Caco-2 (cell line): ENCODE results near the gene LCOR. TPM values are rescaled to one million over a fixed set of nuclear protein-coding genes. Genes with fewer than 3 reads are reported as not detected.

Experiments
- BruUV-seq: library from RNA; stranded (reverse); fragments of 400-500 nt; replicated peaks from 2 replicates; lab custom pipeline; 2021; lab: Mats Ljungman, UMichigan
- CTCF ChIA-PET: fragments of 300-600 bp; sonication (Branson Sonifier 250); formaldehyde crosslinking; loops from one replicate; lab custom pipeline; 2022; ENCODE audit warnings: antibody characterized with exemption; lab: Charles Lee
- POLR2A ChIA-PET: fragments of 300-600 bp; sonication (Branson Sonifier 250); formaldehyde crosslinking; loops from one replicate; lab custom pipeline; 2022; ENCODE audit warnings: antibody characterized with exemption; lab: Charles Lee
- DNase-seq, 2 experiments: peaks; one replicate each; pipeline versions ENCODE4 v3.0.0 to v3.0.0-alpha.2; 2020 to 2022
- H3K27me3 ChIP-seq: replicated peaks from 2 replicates; pipeline ENCODE4 v1.6.0; 2011; ENCODE audit warnings: low read length; ENCODE audit not compliant: control insufficient read depth, insufficient read depth
- H3K36me3 ChIP-seq: 2 replicates; pipeline ENCODE4 v1.5.1; 2011; ENCODE audit warnings: low read length; ENCODE audit not compliant: control insufficient read depth, insufficient read depth
- H3K4me1 ChIP-seq: fragments of 250-450 bp; sonication (Bioruptor Pico); 2 replicates; pipeline ENCODE4 v1.5.1; 2020; ENCODE audit warnings: mild to moderate bottlenecking
- H3K4me3 ChIP-seq: 2 replicates; pipeline ENCODE4 v1.5.1; 2011; ENCODE audit warnings: low read depth, mild to moderate bottlenecking, control low read depth, low read length
- H3K9me3 ChIP-seq: fragments of 250-450 bp; sonication (Bioruptor Pico); 2 replicates; pipeline ENCODE4 v1.5.1; 2020; ENCODE audit warnings: mild to moderate bottlenecking, moderate library complexity
- H3K27ac Mint-ChIP-seq: one replicate; pipeline ENCODE4 v1.8.0; 2022; ENCODE audit warnings: mixed read lengths; ENCODE audit not compliant: unreplicated experiment
- H3K27me3 Mint-ChIP-seq: one replicate; pipeline ENCODE4 v1.8.0; 2022; ENCODE audit warnings: mixed read lengths; ENCODE audit not compliant: insufficient read depth, unreplicated experiment
- H3K36me3 Mint-ChIP-seq: one replicate; pipeline ENCODE4 v1.8.0; 2022; ENCODE audit warnings: mild to moderate bottlenecking, mixed read lengths; ENCODE audit not compliant: insufficient read depth, unreplicated experiment
- H3K4me1 Mint-ChIP-seq: one replicate; pipeline ENCODE4 v1.8.0; 2022; ENCODE audit warnings: low read depth, mixed read lengths; ENCODE audit not compliant: unreplicated experiment
- H3K4me3 Mint-ChIP-seq: one replicate; pipeline ENCODE4 v1.8.0; 2022; ENCODE audit warnings: mild to moderate bottlenecking, moderate library complexity, mixed read lengths; ENCODE audit not compliant: unreplicated experiment
- H3K9me3 Mint-ChIP-seq: one replicate; pipeline ENCODE4 v1.8.0; 2022; ENCODE audit warnings: mixed read lengths; ENCODE audit not compliant: unreplicated experiment
- CTCF ChIP-seq, 2 experiments: fragments of 200-600 bp in 1 of 2; IDR thresholded peaks; 1 replicate in 1 of 2; 2 replicates in 1 of 2; pipeline versions ENCODE4 v1.5.1 to v1.8.0; 2011 to 2022; ENCODE audit warnings: antibody characterized with exemption in 1 of 2, control low read depth in 1 of 2, inconsistent platforms in 1 of 2, low read depth in 1 of 2, low read length in 1 of 2, mild to moderate bottlenecking in 1 of 2, moderate library complexity in 1 of 2; ENCODE audit not compliant: insufficient read depth in 1 of 2, severe bottlenecking in 1 of 2, unreplicated experiment in 1 of 2
- intact Hi-C: fragments of 100-400 bp; cut with micrococcal nuclease; formaldehyde crosslinking; loops from one replicate; pipeline ENCODE4 v1.10.0; 2022; ENCODE audit not compliant: unreplicated experiment
- total RNA-seq: library from RNA; stranded (reverse); gene quantifications from 2 replicates; pipeline ENCODE4 v1.2.3, GENCODE V29; 2022

The LCOR gene
- total RNA-seq, 1 experiment from 2014 or later: 51.8 TPM

- H3K4me3 Mint-ChIP-seq: no peak overlapping the region
- Histone ChIP-seq H3K27me3 (no peaks in the 10 kb centered on the region), H3K4me1 (no peaks in the 10 kb centered on the region), H3K36me3 (no peaks in the 10 kb centered on the region), H3K4me3 (no peak overlapping the region), H3K9me3 (no peaks in the 10 kb centered on the region)
- POLR2A ChIA-PET: no interaction called here
- intact Hi-C loops: no loop called here
- BruUV-seq: no TSS peak
- peaks cover 31% of the 10 kb centered on the region for H3K36me3 Mint-ChIP-seq
- DNase-seq: no peak
- CTCF ChIA-PET: interaction anchor here (1.0 kb wide), 1 partner anchor 261 kb away, joined by 3 read pairs; no protein-coding TSS in a partner anchor
- TF ChIP-seq CTCF (IDR thresholded peaks at IDR 0.05; ENCODE audit: insufficient read depth in 1 of 2, low read depth in 1 of 2, low read length in 1 of 2, severe bottlenecking in 1 of 2, unreplicated experiment in 1 of 2): no peak
- H3K27ac Mint-ChIP-seq: no peak overlapping the region
- H3K4me1 Mint-ChIP-seq: no peaks in the 10 kb centered on the region
- no peaks in the 10 kb centered on the region for H3K9me3 Mint-ChIP-seq
- H3K27me3 Mint-ChIP-seq: no peaks in the 10 kb centered on the region
Measured at GRCh38 chr10:96949039-96949683, 117.1 kb downstream of the LCOR start.

- Mint-ChIP-seq H3K9me3 (no peaks in the 10 kb centered on the region), H3K36me3 (peaks cover 43% of the 10 kb centered on the region), H3K4me1 (no peaks in the 10 kb centered on the region), H3K4me3 (no peak overlapping the region), H3K27me3 (no peaks in the 10 kb centered on the region), H3K27ac (no peak overlapping the region)
- ChIA-PET POLR2A (no interaction called here), CTCF (no interaction called here)
- H3K27me3 ChIP-seq: no peaks in the 10 kb centered on the region
- no peak overlapping the region for H3K4me3 ChIP-seq
- intact Hi-C loops: no loop called here
- DNase-seq: no peak
- BruUV-seq: no TSS peak
- no peaks in the 10 kb centered on the region for H3K9me3 ChIP-seq
- peaks cover 2% of the 10 kb centered on the region for H3K36me3 ChIP-seq
- TF ChIP-seq CTCF (IDR thresholded peaks at IDR 0.05; ENCODE audit: insufficient read depth in 1 of 2, low read depth in 1 of 2, low read length in 1 of 2, severe bottlenecking in 1 of 2, unreplicated experiment in 1 of 2): no peak
- H3K4me1 ChIP-seq: no peaks in the 10 kb centered on the region
Measured at GRCh38 chr10:96951954-96952353, 119.9 kb downstream of the LCOR start.

- no peak overlapping the region for H3K4me3 Mint-ChIP-seq
- no peaks in the 10 kb centered on the region for H3K4me1 Mint-ChIP-seq
- intact Hi-C loops: no loop called here
- Histone ChIP-seq H3K4me3 (no peak overlapping the region), H3K4me1 (no peaks in the 10 kb centered on the region), H3K9me3 (no peaks in the 10 kb centered on the region), H3K27me3 (no peaks in the 10 kb centered on the region), H3K36me3 (peaks cover 2% of the 10 kb centered on the region)
- DNase-seq: no peak
- TF ChIP-seq CTCF (IDR thresholded peaks at IDR 0.05; ENCODE audit: insufficient read depth in 1 of 2, low read depth in 1 of 2, low read length in 1 of 2, severe bottlenecking in 1 of 2, unreplicated experiment in 1 of 2): no peak
- BruUV-seq: no TSS peak
- H3K36me3 Mint-ChIP-seq: peaks cover 37% of the 10 kb centered on the region
- no peaks in the 10 kb centered on the region for H3K27me3 Mint-ChIP-seq
- no peaks in the 10 kb centered on the region for H3K9me3 Mint-ChIP-seq
- CTCF ChIA-PET: no interaction called here
- no peak overlapping the region for H3K27ac Mint-ChIP-seq
- POLR2A ChIA-PET: no interaction called here
Measured at GRCh38 chr10:96955794-96956193, 123.7 kb downstream of the LCOR start.
